Thyroid gland (tissue), 4 donors: ENCODE measurements around the gene ACKR3.

ENCODE experiments used
- POLR2A ChIP-seq, 2 donors: fragments of 450-650 bp; IDR thresholded peaks; one replicate each; pipeline ENCODE4 v1.6.1; 2017; ENCODE audit warnings: antibody characterized with exemption in 2 of 2, mild to moderate bottlenecking in 2 of 2, moderate library complexity in 1 of 2
- TF ChIP-seq, protein P1 (sequence below), 6 experiments: fragments of 200-600 bp in 3 of 6; fragments of 450-650 bp in 3 of 6; sonication (generic) in 3 of 6; IDR thresholded peaks; one replicate each; pipeline ENCODE4 v1.5.1; 2016 to 2019; ENCODE audit warnings: antibody characterized with exemption in 6 of 6, mild to moderate bottlenecking in 2 of 6, inconsistent platforms in 1 of 6, moderate library complexity in 1 of 6

GRCh38 chr2:236600892-236601291 is 31.3 kb downstream of the ACKR3 start:
- TF ChIP-seq, protein P1, sequence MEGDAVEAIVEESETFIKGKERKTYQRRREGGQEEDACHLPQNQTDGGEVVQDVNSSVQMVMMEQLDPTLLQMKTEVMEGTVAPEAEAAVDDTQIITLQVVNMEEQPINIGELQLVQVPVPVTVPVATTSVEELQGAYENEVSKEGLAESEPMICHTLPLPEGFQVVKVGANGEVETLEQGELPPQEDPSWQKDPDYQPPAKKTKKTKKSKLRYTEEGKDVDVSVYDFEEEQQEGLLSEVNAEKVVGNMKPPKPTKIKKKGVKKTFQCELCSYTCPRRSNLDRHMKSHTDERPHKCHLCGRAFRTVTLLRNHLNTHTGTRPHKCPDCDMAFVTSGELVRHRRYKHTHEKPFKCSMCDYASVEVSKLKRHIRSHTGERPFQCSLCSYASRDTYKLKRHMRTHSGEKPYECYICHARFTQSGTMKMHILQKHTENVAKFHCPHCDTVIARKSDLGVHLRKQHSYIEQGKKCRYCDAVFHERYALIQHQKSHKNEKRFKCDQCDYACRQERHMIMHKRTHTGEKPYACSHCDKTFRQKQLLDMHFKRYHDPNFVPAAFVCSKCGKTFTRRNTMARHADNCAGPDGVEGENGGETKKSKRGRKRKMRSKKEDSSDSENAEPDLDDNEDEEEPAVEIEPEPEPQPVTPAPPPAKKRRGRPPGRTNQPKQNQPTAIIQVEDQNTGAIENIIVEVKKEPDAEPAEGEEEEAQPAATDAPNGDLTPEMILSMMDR (IDR thresholded peaks at IDR 0.05), result no peak
- TF ChIP-seq POLR2A (IDR thresholded peaks at IDR 0.05), result no peak
